WERI-Rb-1 (cell line): ENCODE measurements around the gene PIP5K1C.
"Not testable (repeated sequence)": the region's sequence is repeated elsewhere in the genome, so short reads cannot be mapped to it uniquely, and the experiment has no call there.

ENCODE experiments used
- DNase-seq: peaks from one replicate; pipeline ENCODE4 v3.0.0-alpha.2; 2020
- H3K27ac ChIP-seq: fragments of 250-450 bp; sonication (Bioruptor Pico); 2 replicates; pipeline ENCODE4 v1.5.1; 2020; ENCODE audit warnings: mild to moderate bottlenecking, moderate library complexity
- H3K27me3 ChIP-seq: fragments of 250-450 bp; sonication (Bioruptor Pico); 2 replicates; pipeline ENCODE4 v1.5.1; 2021; ENCODE audit warnings: mild to moderate bottlenecking, low read depth, moderate library complexity; ENCODE audit not compliant: insufficient read depth, severe bottlenecking
- H3K36me3 ChIP-seq: fragments of 250-450 bp; sonication (Bioruptor Pico); 2 replicates; pipeline ENCODE4 v1.5.1; 2020; ENCODE audit warnings: mild to moderate bottlenecking, moderate library complexity
- H3K4me3 ChIP-seq: 2 replicates; pipeline ENCODE4 v1.5.1; 2011; ENCODE audit warnings: low read depth, mild to moderate bottlenecking, control low read depth, low read length
- H3K9me3 ChIP-seq: fragments of 250-450 bp; sonication (Bioruptor Pico); 2 replicates; pipeline ENCODE4 v1.5.1; 2021; ENCODE audit warnings: mild to moderate bottlenecking, moderate library complexity; ENCODE audit not compliant: severe bottlenecking
- TF ChIP-seq, protein P1 (sequence below): IDR thresholded peaks from 2 replicates; pipeline ENCODE4 v1.5.1; 2011; ENCODE audit warnings: low read depth, mild to moderate bottlenecking, control low read depth, inconsistent platforms, low read length

PIP5K1C gene

GRCh38 chr19:3669947-3670795, 30.1 kb downstream of the PIP5K1C start:
- TF ChIP-seq, protein P1, sequence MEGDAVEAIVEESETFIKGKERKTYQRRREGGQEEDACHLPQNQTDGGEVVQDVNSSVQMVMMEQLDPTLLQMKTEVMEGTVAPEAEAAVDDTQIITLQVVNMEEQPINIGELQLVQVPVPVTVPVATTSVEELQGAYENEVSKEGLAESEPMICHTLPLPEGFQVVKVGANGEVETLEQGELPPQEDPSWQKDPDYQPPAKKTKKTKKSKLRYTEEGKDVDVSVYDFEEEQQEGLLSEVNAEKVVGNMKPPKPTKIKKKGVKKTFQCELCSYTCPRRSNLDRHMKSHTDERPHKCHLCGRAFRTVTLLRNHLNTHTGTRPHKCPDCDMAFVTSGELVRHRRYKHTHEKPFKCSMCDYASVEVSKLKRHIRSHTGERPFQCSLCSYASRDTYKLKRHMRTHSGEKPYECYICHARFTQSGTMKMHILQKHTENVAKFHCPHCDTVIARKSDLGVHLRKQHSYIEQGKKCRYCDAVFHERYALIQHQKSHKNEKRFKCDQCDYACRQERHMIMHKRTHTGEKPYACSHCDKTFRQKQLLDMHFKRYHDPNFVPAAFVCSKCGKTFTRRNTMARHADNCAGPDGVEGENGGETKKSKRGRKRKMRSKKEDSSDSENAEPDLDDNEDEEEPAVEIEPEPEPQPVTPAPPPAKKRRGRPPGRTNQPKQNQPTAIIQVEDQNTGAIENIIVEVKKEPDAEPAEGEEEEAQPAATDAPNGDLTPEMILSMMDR, result no peak
- H3K9me3 ChIP-seq, result no peaks in the 10 kb centered on the region
- peaks cover 23% of the 10 kb centered on the region for H3K36me3 ChIP-seq
- H3K27me3 ChIP-seq, result no peaks in the 10 kb centered on the region
- peak; percentile 82 for DNase-seq
- H3K27ac ChIP-seq, result peak overlapping the region; percentile 86
- no peak overlapping the region for H3K4me3 ChIP-seq

DNA sequence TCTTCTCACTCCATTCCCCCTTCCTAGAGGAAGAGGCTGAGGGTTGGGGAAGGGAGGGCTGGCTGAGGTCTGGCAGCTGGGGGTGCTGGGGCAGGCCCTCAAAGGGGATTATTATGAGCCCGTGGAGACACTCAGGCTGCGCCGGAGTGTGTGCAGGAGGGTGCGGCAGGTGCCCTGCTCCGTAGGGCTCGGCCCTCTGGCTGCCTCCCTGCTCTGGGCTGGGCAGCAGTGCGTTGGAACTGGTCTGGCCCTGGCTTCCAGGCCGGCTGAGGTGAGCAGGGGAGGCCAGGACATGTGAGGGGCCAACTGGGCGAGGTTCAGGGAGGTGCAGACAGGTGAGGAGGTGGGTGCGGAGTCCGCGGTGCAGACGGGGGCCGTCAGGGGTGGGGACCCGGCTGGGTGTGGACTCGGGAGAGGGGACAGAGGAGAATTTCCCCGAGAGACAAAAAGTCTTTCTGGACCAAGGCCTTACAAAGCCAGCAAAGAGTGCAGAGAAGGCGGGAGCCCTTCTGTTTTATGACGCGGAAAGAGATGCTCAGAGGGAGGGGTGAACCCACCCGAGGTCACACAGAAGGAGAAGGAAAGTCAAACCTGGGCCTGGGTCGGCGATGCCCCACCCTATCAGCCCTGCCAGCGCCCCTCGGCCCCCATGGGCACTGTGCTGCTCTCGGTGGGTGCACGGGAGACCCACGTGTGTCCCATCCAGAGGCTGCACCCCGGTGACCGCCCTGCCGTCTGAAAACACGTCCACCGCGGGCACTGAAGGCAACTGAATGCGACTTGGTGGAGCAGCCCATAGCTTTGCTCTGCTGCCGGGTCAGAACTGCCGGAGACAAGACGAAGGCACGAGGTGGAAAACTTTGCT, 31.0 kb downstream of the PIP5K1C start:
- DNase-seq, result peak; percentile 68
- peak overlapping the region; percentile 86 for H3K27ac ChIP-seq
- H3K27me3 ChIP-seq, result no peaks in the 10 kb centered on the region
- H3K9me3 ChIP-seq, result no peaks in the 10 kb centered on the region
- no peak overlapping the region for H3K4me3 ChIP-seq
- TF ChIP-seq, protein P1, result no peak
- peaks cover 28% of the 10 kb centered on the region for H3K36me3 ChIP-seq

GRCh38 chr19:3668331-3669081, 31.8 kb downstream of the PIP5K1C start:
- Histone ChIP-seq H3K27ac (peak overlapping the region; percentile 86), H3K27me3 (no peaks in the 10 kb centered on the region), H3K4me3 (no peak overlapping the region), H3K36me3 (peaks cover 36% of the 10 kb centered on the region), H3K9me3 (no peaks in the 10 kb centered on the region)
- TF ChIP-seq, protein P1, result no peak
- DNase-seq, result peak; percentile 45

GRCh38 chr19:3667766-3668165, 32.5 kb downstream of the PIP5K1C start:
- H3K36me3 ChIP-seq, result peaks cover 43% of the 10 kb centered on the region
- TF ChIP-seq, protein P1, result no peak
- no peaks in the 10 kb centered on the region for H3K9me3 ChIP-seq
- DNase-seq, result no peak
- no peaks in the 10 kb centered on the region for H3K27me3 ChIP-seq
- H3K4me3 ChIP-seq, result no peak overlapping the region
- peak overlapping the region; percentile 86 for H3K27ac ChIP-seq

GRCh38 chr19:3667037-3667638, 33.1 kb downstream of the PIP5K1C start:
- H3K4me3 ChIP-seq, result no peak overlapping the region
- TF ChIP-seq, protein P1, result no peak
- H3K9me3 ChIP-seq, result no peaks in the 10 kb centered on the region
- DNase-seq, result no peak
- no peaks in the 10 kb centered on the region for H3K27me3 ChIP-seq
- H3K36me3 ChIP-seq, result peaks cover 50% of the 10 kb centered on the region
- H3K27ac ChIP-seq, result no peak overlapping the region; the same call in 1 of the 2 replicates

DNA sequence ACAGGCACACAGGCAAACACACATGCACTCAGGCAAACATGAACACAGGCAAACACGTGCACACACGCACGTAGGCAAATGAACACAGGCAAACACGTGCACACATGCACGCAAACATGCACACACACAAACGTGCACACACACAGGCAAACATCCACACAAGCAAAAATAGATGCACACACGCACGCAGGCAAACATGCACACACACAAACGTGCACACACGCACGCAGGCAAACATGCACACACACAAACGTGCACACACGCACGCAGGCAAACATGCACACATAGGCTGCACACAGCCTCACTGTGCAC, 33.8 kb downstream of the PIP5K1C start:
- not testable (repeated sequence) for H3K27me3 ChIP-seq, H3K9me3 ChIP-seq, H3K27ac ChIP-seq, DNase-seq, H3K4me3 ChIP-seq
- H3K36me3 ChIP-seq, result peaks cover 56% of the 10 kb centered on the region
